ENCODE results near the gene ACBD4. TPM values are rescaled to one million over a fixed set of nuclear protein-coding genes. Genes with fewer than 3 reads are reported as not detected.

ACBD4 gene
- total RNA-seq, 4 donors from 2014 or later = 6.2 to 37.7 (median 10.9) TPM

- Histone ChIP-seq H3K27me3 (no peaks in the 10 kb centered on the region), H3K4me3 (no peak overlapping the region), H3K9me3 (no peaks in the 10 kb centered on the region), H3K4me1 (peaks cover 38% of the 10 kb centered on the region), H3K27ac (peak overlapping the region; percentile 36), H3K36me3 (peaks cover 89% of the 10 kb centered on the region)
- DNase-seq (ENCODE audit: low spot score in 2 of 2) = no peak
- TF ChIP-seq CTCF (IDR thresholded peaks at IDR 0.05) (no peak), POLR2AphosphoS5 (IDR thresholded peaks at IDR 0.05) (no peak), POLR2A (IDR thresholded peaks at IDR 0.05) (no peak), EP300 (IDR thresholded peaks at IDR 0.05) (no peak)
- WGBS = 53% methylated on average over 9 of the region's 9 CpGs
Observed at GRCh38 chr17:45101546-45101882, 34.0 kb upstream of the ACBD4 start.

GRCh38 chr17:45101883-45102811 lies 33.3 kb upstream of the ACBD4 start:
- no peak overlapping the region for H3K4me3 ChIP-seq
- 58% methylated on average over 12 of the region's 12 CpGs for WGBS
- no peaks in the 10 kb centered on the region for H3K9me3 ChIP-seq
- no peak for TF ChIP-seq POLR2A (IDR thresholded peaks at IDR 0.05)
- TF ChIP-seq EP300 (IDR thresholded peaks at IDR 0.05) = no peak
- no peak for TF ChIP-seq CTCF (IDR thresholded peaks at IDR 0.05)
- TF ChIP-seq POLR2AphosphoS5 (IDR thresholded peaks at IDR 0.05) = no peak
- DNase-seq (ENCODE audit: low spot score in 2 of 2) = no peak
- H3K27me3 ChIP-seq = no peaks in the 10 kb centered on the region
- H3K4me1 ChIP-seq = peaks cover 40% of the 10 kb centered on the region
- peak overlapping the region; percentile 36 for H3K27ac ChIP-seq
- H3K36me3 ChIP-seq = peaks cover 89% of the 10 kb centered on the region

GRCh38 chr17:45102856-45103255 lies 32.6 kb upstream of the ACBD4 start:
- Histone ChIP-seq H3K9me3 (no peaks in the 10 kb centered on the region), H3K36me3 (peaks cover 88% of the 10 kb centered on the region), H3K27me3 (no peaks in the 10 kb centered on the region), H3K27ac (no peak overlapping the region), H3K4me1 (peaks cover 41% of the 10 kb centered on the region), H3K4me3 (no peak overlapping the region)
- no peak for DNase-seq (ENCODE audit: low spot score in 2 of 2)
- TF ChIP-seq CTCF (IDR thresholded peaks at IDR 0.05) (no peak), EP300 (IDR thresholded peaks at IDR 0.05) (no peak), POLR2AphosphoS5 (IDR thresholded peaks at IDR 0.05) (no peak), POLR2A (IDR thresholded peaks at IDR 0.05) (no peak)
- 51% methylated on average over 9 of the region's 9 CpGs for WGBS

GRCh38 chr17:45103269-45103795 lies 32.2 kb upstream of the ACBD4 start:
- Histone ChIP-seq H3K27ac (no peak overlapping the region), H3K9me3 (no peaks in the 10 kb centered on the region), H3K4me3 (no peak overlapping the region), H3K36me3 (peaks cover 88% of the 10 kb centered on the region), H3K27me3 (no peaks in the 10 kb centered on the region), H3K4me1 (peaks cover 36% of the 10 kb centered on the region)
- no peak for DNase-seq (ENCODE audit: low spot score in 2 of 2)
- TF ChIP-seq POLR2A (IDR thresholded peaks at IDR 0.05) = no peak
- no peak for TF ChIP-seq POLR2AphosphoS5 (IDR thresholded peaks at IDR 0.05)
- no peak for TF ChIP-seq EP300 (IDR thresholded peaks at IDR 0.05)
- no peak for TF ChIP-seq CTCF (IDR thresholded peaks at IDR 0.05)
- WGBS = 83% methylated on average over 6 of the region's 9 CpGs

- Histone ChIP-seq H3K36me3 (peaks cover 84% of the 10 kb centered on the region), H3K9me3 (no peaks in the 10 kb centered on the region), H3K27ac (no peak overlapping the region), H3K27me3 (no peaks in the 10 kb centered on the region), H3K4me3 (no peak overlapping the region), H3K4me1 (peaks cover 29% of the 10 kb centered on the region)
- DNase-seq (ENCODE audit: low spot score in 2 of 2) = no peak
- TF ChIP-seq POLR2A (IDR thresholded peaks at IDR 0.05) = no peak
- WGBS = 80% methylated on average over 5 of the region's 8 CpGs
Observed at GRCh38 chr17:45104029-45104428, 31.5 kb upstream of the ACBD4 start.

Data from suprapubic skin (tissue), 4 donors.